H1 (cell line): ENCODE measurements around the gene FITM1. TPM values are rescaled to one million over a fixed set of nuclear protein-coding genes. Genes with fewer than 3 reads are reported as not detected.

Experiments used
- CTCF ChIA-PET: fragments of 300-600 bp; sonication (Branson Sonifier 250); formaldehyde crosslinking; loops from one replicate; lab custom pipeline; 2021; ENCODE audit not compliant: partially characterized antibody; lab: Charles Lee
- POLR2A ChIA-PET: fragments of 300-600 bp; sonication (Branson Sonifier 250); formaldehyde crosslinking; loops from one replicate; lab custom pipeline; 2021; ENCODE audit warnings: inconsistent platforms; ENCODE audit not compliant: partially characterized antibody; lab: Charles Lee
- DNase-seq, 2 experiments: peaks; one replicate each; pipeline versions ENCODE4 v3.0.0 to v3.0.0-alpha.2; 2010 to 2022; ENCODE audit warnings: low spot score in 2 of 2, low read depth in 1 of 2, mixed read lengths in 1 of 2
- FAIRE-seq: peaks from 2 replicates; lab custom pipeline; 2011; peaks lifted over from hg19 to GRCh38; lab: Jason Lieb, UNC
- H2AFZ ChIP-seq: 2 replicates; pipeline ENCODE4 v1.8.1; 2012; ENCODE audit warnings: low read length, inconsistent platforms
- H2AK5ac ChIP-seq: 2 replicates; pipeline ENCODE4 v1.6.1; 2013; ENCODE audit warnings: low read depth, low read length
- H2BK120ac ChIP-seq: replicated peaks from 2 replicates; pipeline ENCODE3; 2013; ENCODE audit warnings: low read depth, low read length, inconsistent platforms
- H2BK12ac ChIP-seq: 2 replicates; pipeline ENCODE4 v1.6.1; 2013; ENCODE audit warnings: low read depth, low read length
- H2BK15ac ChIP-seq: 2 replicates; pipeline ENCODE4 v1.6.1; 2013; ENCODE audit warnings: low read length
- H2BK20ac ChIP-seq: 2 replicates; pipeline ENCODE4 v1.6.1; 2013; ENCODE audit warnings: low read length
- H2BK5ac ChIP-seq: 2 replicates; pipeline ENCODE4 v1.6.1; 2013; ENCODE audit warnings: low read depth, low read length
- H3K14ac ChIP-seq: 2 replicates; pipeline ENCODE4 v1.6.1; 2013; ENCODE audit warnings: inconsistent platforms; ENCODE audit not compliant: insufficient read length
- H3K18ac ChIP-seq: 2 replicates; pipeline ENCODE4 v1.6.1; 2013; ENCODE audit warnings: low read length; ENCODE audit errors: extremely low read depth
- H3K23ac ChIP-seq: 2 replicates; pipeline ENCODE4 v1.6.1; 2013; ENCODE audit warnings: inconsistent platforms; ENCODE audit not compliant: insufficient read length
- H3K23me2 ChIP-seq: 2 replicates; pipeline ENCODE4 v1.6.1; 2013; ENCODE audit warnings: low read depth, low read length
- H3K27ac ChIP-seq: 2 replicates; pipeline ENCODE4 v1.6.1; 2011; ENCODE audit warnings: low read depth, low read length, inconsistent platforms
- H3K27me3 ChIP-seq, 4 experiments: replicated peaks in 1 of 4; 1 replicate in 1 of 4; 2 replicates in 3 of 4; pipeline versions ENCODE4 v1.6.1 to v1.8.1; 2011 to 2013; ENCODE audit warnings: low read length in 3 of 4, mild to moderate bottlenecking in 3 of 4, inconsistent platforms in 2 of 4, mixed read lengths in 2 of 4, moderate library complexity in 1 of 4; ENCODE audit not compliant: control insufficient read depth in 3 of 4, insufficient read depth in 3 of 4; ENCODE audit errors: extremely low read depth in 1 of 4
- H3K36me3 ChIP-seq, 4 experiments: 2 replicates each; pipeline versions ENCODE4 v1.6.1 to v1.8.1; 2011 to 2013; ENCODE audit warnings: mild to moderate bottlenecking in 4 of 4, low read length in 3 of 4, moderate library complexity in 2 of 4, control low read depth in 1 of 4, inconsistent platforms in 1 of 4; ENCODE audit not compliant: insufficient read depth in 4 of 4, control insufficient read depth in 2 of 4
- H3K4ac ChIP-seq: replicated peaks from 2 replicates; pipeline ENCODE3; 2013; ENCODE audit warnings: low read length, low read depth, mixed read lengths, inconsistent platforms; ENCODE audit not compliant: insufficient read length
- H3K4me1 ChIP-seq, 4 experiments: replicated peaks in 1 of 4; 1 replicate in 1 of 4; 2 replicates in 3 of 4; pipeline versions ENCODE4 v1.6.1 to v1.8.1; 2011 to 2013; ENCODE audit warnings: low read length in 3 of 4, inconsistent platforms in 2 of 4, mixed read lengths in 1 of 4; ENCODE audit not compliant: insufficient read depth in 4 of 4, control insufficient read depth in 3 of 4
- H3K4me2 ChIP-seq, 2 experiments: 2 replicates each; pipeline versions ENCODE4 v1.6.1 to v1.8.1; 2011 to 2013; ENCODE audit warnings: low read depth in 2 of 2, low read length in 2 of 2, control low read depth in 1 of 2, inconsistent platforms in 1 of 2, mild to moderate bottlenecking in 1 of 2; ENCODE audit not compliant: insufficient read depth in 1 of 2
- H3K4me3 ChIP-seq, 4 experiments: fragments of 200-600, 300-600 bp in 1 of 4; sonication (generic), shearing (Covaris generic), sonication (Bioruptor Twin) in 1 of 4; 2 replicates each; pipeline versions ENCODE4 v1.5.1 to v1.8.1; 2011 to 2016; ENCODE audit warnings: low read length in 4 of 4, low read depth in 3 of 4, control low read depth in 2 of 4, inconsistent platforms in 2 of 4, mild to moderate bottlenecking in 2 of 4, mixed read lengths in 1 of 4, moderate library complexity in 1 of 4; ENCODE audit not compliant: insufficient read depth in 2 of 4; ENCODE audit errors: extremely low read depth in 1 of 4
- H3K56ac ChIP-seq: replicated peaks from 2 replicates; pipeline ENCODE3; 2013; ENCODE audit warnings: low read depth, mild to moderate bottlenecking, mixed read lengths, low read length, inconsistent platforms; ENCODE audit not compliant: insufficient read length
- H3K79me1 ChIP-seq: 2 replicates; pipeline ENCODE4 v1.6.1; 2013; ENCODE audit warnings: low read depth, low read length, control low read depth
- H3K79me2 ChIP-seq, 2 experiments: 2 replicates each; pipeline versions ENCODE4 v1.6.1 to v1.8.1; 2012 to 2013; ENCODE audit warnings: low read length in 2 of 2, mild to moderate bottlenecking in 2 of 2, inconsistent platforms in 1 of 2; ENCODE audit not compliant: insufficient read depth in 2 of 2, control insufficient read depth in 1 of 2
- H3K9ac ChIP-seq, 4 experiments: replicated peaks in 1 of 4; 1 replicate in 1 of 4; 2 replicates in 3 of 4; pipeline versions ENCODE4 v1.6.1 to v1.8.1; 2011 to 2013; ENCODE audit warnings: low read depth in 3 of 4, low read length in 3 of 4, control low read depth in 2 of 4, mild to moderate bottlenecking in 2 of 4, moderate library complexity in 2 of 4, inconsistent platforms in 1 of 4; ENCODE audit errors: extremely low read depth in 1 of 4
- H3K9me3 ChIP-seq, 2 experiments: 2 replicates each; pipeline versions ENCODE4 v1.6.1 to v1.8.1; 2012 to 2013; ENCODE audit warnings: mild to moderate bottlenecking in 2 of 2, moderate library complexity in 2 of 2, control low read depth in 1 of 2, inconsistent platforms in 1 of 2, low read depth in 1 of 2, low read length in 1 of 2, mixed read lengths in 1 of 2; ENCODE audit not compliant: insufficient read depth in 2 of 2
- H4K20me1 ChIP-seq, 2 experiments: replicated peaks in 1 of 2; 2 replicates each; pipeline versions ENCODE3 to v1.8.1; 2011 to 2013; ENCODE audit warnings: inconsistent platforms in 2 of 2, low read length in 2 of 2, mild to moderate bottlenecking in 1 of 2; ENCODE audit not compliant: insufficient read depth in 2 of 2, control insufficient read depth in 1 of 2
- H4K5ac ChIP-seq: 2 replicates; pipeline ENCODE4 v1.6.1; 2013; ENCODE audit warnings: low read length, low read depth, mixed read lengths, inconsistent platforms; ENCODE audit not compliant: insufficient read length
- H4K8ac ChIP-seq: 2 replicates; pipeline ENCODE4 v1.8.0; 2013; ENCODE audit warnings: mild to moderate bottlenecking, moderate library complexity, low read length, inconsistent platforms; ENCODE audit not compliant: insufficient read depth; ENCODE audit errors: extremely low read depth
- H4K91ac ChIP-seq: replicated peaks from 2 replicates; pipeline ENCODE3; 2013; ENCODE audit warnings: low read length, mixed read lengths, inconsistent platforms; ENCODE audit not compliant: insufficient read length
- CHD1 ChIP-seq: IDR thresholded peaks from 2 replicates; pipeline ENCODE4 v1.6.1; 2012; ENCODE audit warnings: low read depth, low read length, improper control_type of control experiment
- FOSL1 ChIP-seq: IDR thresholded peaks from 2 replicates; pipeline ENCODE4 v1.6.1; 2011; ENCODE audit warnings: mild to moderate bottlenecking, low read depth, low read length, moderate library complexity; ENCODE audit not compliant: insufficient read depth
- NRF1 ChIP-seq: IDR thresholded peaks from 2 replicates; pipeline ENCODE4 v1.6.1; 2011; ENCODE audit warnings: mild to moderate bottlenecking, low read depth, low read length, improper control_type of control experiment
- POLR2A ChIP-seq, 2 experiments: IDR thresholded peaks; 1 replicate in 1 of 2; 2 replicates in 1 of 2; pipeline ENCODE4 v1.6.1; 2011; ENCODE audit warnings: low read depth in 2 of 2, low read length in 2 of 2, mild to moderate bottlenecking in 2 of 2; ENCODE audit errors: control extremely low read depth in 1 of 2
- RBBP5 ChIP-seq: IDR thresholded peaks from 2 replicates; pipeline ENCODE4 v1.7.1; 2012; ENCODE audit warnings: low read depth, mild to moderate bottlenecking, inconsistent platforms, low read length, moderate library complexity, borderline replicate concordance
- TAF7 ChIP-seq: optimal IDR thresholded peaks from 2 replicates; pipeline ENCODE3; 2011; ENCODE audit warnings: low read depth, mild to moderate bottlenecking, inconsistent platforms, low read length, moderate library complexity, borderline replicate concordance
- TEAD4 ChIP-seq: IDR thresholded peaks from 2 replicates; pipeline ENCODE4 v1.6.1; 2012; ENCODE audit warnings: low read depth, low read length, inconsistent platforms, mixed read lengths
- WGBS, 2 experiments: shearing (Covaris generic) in 1 of 2; methylation state at CpG; one replicate each; pipeline versions ENCODE4 v1.1.6 to v1.1.7; 2013 to 2015; ENCODE audit warnings: low lambda C conversion rate in 2 of 2, mixed read lengths in 2 of 2, inconsistent platforms in 1 of 2, low coverage in 1 of 2, missing lambda C conversion rate in 1 of 2; ENCODE audit not compliant: insufficient replicate concordance in 2 of 2, insufficient coverage in 1 of 2, insufficient read length in 1 of 2; ENCODE audit errors: extremely low coverage in 1 of 2, missing lambda C conversion rate in 1 of 2; 5-methylcytosine and 5-hydroxymethylcytosine counted together
- polyA plus RNA-seq, 7 experiments: library from polyadenylated mRNA; depleted of rRNA in 3 of 7; stranded (reverse) in 5 of 7; unstranded in 2 of 7; fragments of >200 nt in 5 of 7; fragments of 200-250 nt in 2 of 7; gene quantifications; 1 replicate in 5 of 7; 2 replicates in 1 of 7; 4 replicates in 1 of 7; pipeline versions ENCODE4 v1.2.1 to v1.2.3, GENCODE V29; 2011 to 2013; ENCODE audit warnings: missing spikeins in 2 of 7, mixed read lengths in 2 of 7
- total RNA-seq: library from RNA; stranded (reverse); fragmentation: NEBNext Ultra II Directional; extraction: Animal tissue kit (Norgen Biotek cat#: 25700); gene quantifications from 2 replicates; pipeline ENCODE4 v1.2.1, GENCODE V29; 2021

The FITM1 gene
- total and polyA plus RNA-seq, 2 of the 8 experiments (the other 6 are each of a cell fraction or from before 2014, with no cell fraction given) = 0.53 to 0.76 TPM

GRCh38 chr14:24087004-24087403 is 43.5 kb upstream of the FITM1 start:
- no peak for TF ChIP-seq TEAD4
- TF ChIP-seq POLR2A (IDR thresholded peaks at IDR 0.05; ENCODE audit: control extremely low read depth in 1 of 2, low read depth in 2 of 2, low read length in 2 of 2) = no peak
- no peak for TF ChIP-seq NRF1
- no peak for TF ChIP-seq FOSL1
- no peak for TF ChIP-seq CHD1
- TF ChIP-seq RBBP5 = no peak
- TF ChIP-seq TAF7 = no peak
- H3K4me1 ChIP-seq = peaks cover 0 to 2% (median under 1%) of the 10 kb centered on the region in 4 experiments; a peak in 4 of 7 replicates
- CTCF ChIA-PET = interaction anchor here (1.1 to 1.9 kb wide), 4 partner anchors 14 to 29 kb away, joined by 3 to 23 read pairs (median 5); no protein-coding TSS in a partner anchor
- H4K8ac ChIP-seq = no peak overlapping the region
- H3K23ac ChIP-seq = no peak overlapping the region
- no peak overlapping the region for H3K18ac ChIP-seq
- no peaks in the 10 kb centered on the region for H3K36me3 ChIP-seq
- H2BK15ac ChIP-seq = peak overlapping the region; percentile 65; the same call in 1 of the 2 replicates
- no peak overlapping the region for H2AFZ ChIP-seq
- H2BK120ac ChIP-seq = no peak overlapping the region
- H3K27ac ChIP-seq = no peak overlapping the region
- H3K9me3 ChIP-seq = no peaks in the 10 kb centered on the region
- H3K79me1 ChIP-seq = no peaks in the 10 kb centered on the region
- H3K4me3 ChIP-seq = no peak overlapping the region
- FAIRE-seq (no peak), DNase-seq (no peak)
- H3K14ac ChIP-seq = no peak overlapping the region
- no peak overlapping the region for H2BK5ac ChIP-seq
- H3K56ac ChIP-seq = no peak overlapping the region
- no peak overlapping the region for H4K91ac ChIP-seq
- POLR2A ChIA-PET = interaction anchor here (1.3 to 27.2 kb wide), 3 partner anchors 12 to 35 kb away, joined by 3 to 626 read pairs (median 5); partner anchors contain the start of genes CARMIL3, CPNE6 and PCK2
- H4K5ac ChIP-seq = no peak overlapping the region
- H4K20me1 ChIP-seq = no peaks in the 10 kb centered on the region
- WGBS, 2 experiments = 75% methylated on average over 1 of the region's 1 CpG; no CpG with 5 or more reads in 1 of the 2 experiments
- peaks cover 0 to 10% (median 7%) of the 10 kb centered on the region in 4 experiments; a peak in 5 of 7 replicates for H3K27me3 ChIP-seq
- H2AK5ac ChIP-seq = no peak overlapping the region; the same call in 1 of the 2 replicates
- no peaks in the 10 kb centered on the region for H3K23me2 ChIP-seq
- no peak overlapping the region for H3K4me2 ChIP-seq
- H3K79me2 ChIP-seq = no peaks in the 10 kb centered on the region
- H3K9ac ChIP-seq = no peak overlapping the region
- no peak overlapping the region for H2BK20ac ChIP-seq
- no peak overlapping the region for H3K4ac ChIP-seq
- H2BK12ac ChIP-seq = 0 out of 2 replicates have a peak overlapping the region, but pooled peaks have one; percentile 9
